ENCODE measurements around the gene DEUP1. TPM values are rescaled to one million over a fixed set of nuclear protein-coding genes. Genes with fewer than 3 reads are reported as not detected.
"Not testable (repeated sequence)": the region's sequence is repeated elsewhere in the genome, so short reads cannot be mapped to it uniquely, and the experiment has no call there.

DEUP1 gene
- 1 to 10 TPM in 2 of 4 donors, under 1 TPM in 2; 0.91 to 1.2 (median 1.1) TPM for polyA plus RNA-seq (ENCODE audit: insufficient read length in 4 of 4)

GRCh38 chr11:93330446-93330984 is at the start of gene DEUP1:
TSS of gene DEUP1 (plus strand) at chr11:93330742. CDS start at chr11:93332260, 1,518 bp downstream.
- peak; percentile 13 to 63 (median 34) for DNase-seq (ENCODE audit: low read depth in 4 of 4, low spot score in 2 of 4)

- no peak for DNase-seq (ENCODE audit: low read depth in 4 of 4, low spot score in 2 of 4)
Observed at GRCh38 chr11:93285430-93285829, 45.1 kb upstream of the DEUP1 start.

- DNase-seq (ENCODE audit: low read depth in 4 of 4, low spot score in 2 of 4), result no peak
Observed at GRCh38 chr11:93287434-93287833, 43.1 kb upstream of the DEUP1 start.

- no peak for DNase-seq (ENCODE audit: low read depth in 4 of 4, low spot score in 2 of 4)
Observed at GRCh38 chr11:93288079-93288478, 42.5 kb upstream of the DEUP1 start.

- no peak for DNase-seq (ENCODE audit: low read depth in 4 of 4, low spot score in 2 of 4)
Observed at GRCh38 chr11:93288767-93289166, 41.8 kb upstream of the DEUP1 start.

- DNase-seq (ENCODE audit: low read depth in 4 of 4, low spot score in 2 of 4), result no peak
Observed at GRCh38 chr11:93289782-93290463, 40.6 kb upstream of the DEUP1 start.

GRCh38 chr11:93291110-93291509 is 39.4 kb upstream of the DEUP1 start:
- no peak for DNase-seq (ENCODE audit: low read depth in 4 of 4, low spot score in 2 of 4)

GRCh38 chr11:93291898-93292297 is 38.6 kb upstream of the DEUP1 start:
- DNase-seq (ENCODE audit: low read depth in 4 of 4, low spot score in 2 of 4), result no peak

- DNase-seq (ENCODE audit: low read depth in 4 of 4, low spot score in 2 of 4), result no peak
Observed at GRCh38 chr11:93295921-93296575, 34.5 kb upstream of the DEUP1 start.

- no peak for DNase-seq (ENCODE audit: low read depth in 4 of 4, low spot score in 2 of 4)
Observed at GRCh38 chr11:93303689-93304088, 26.9 kb upstream of the DEUP1 start.

- not testable (repeated sequence) for DNase-seq (ENCODE audit: low read depth in 4 of 4, low spot score in 2 of 4)
Observed at GRCh38 chr11:93314399-93314798, 16.1 kb upstream of the DEUP1 start.

- DNase-seq (ENCODE audit: low read depth in 4 of 4, low spot score in 2 of 4), result no peak
Observed at GRCh38 chr11:93319224-93319839, 11.2 kb upstream of the DEUP1 start.

- no peak for DNase-seq (ENCODE audit: low read depth in 4 of 4, low spot score in 2 of 4)
Observed at GRCh38 chr11:93320230-93320629, 10.3 kb upstream of the DEUP1 start.

- DNase-seq (ENCODE audit: low read depth in 4 of 4, low spot score in 2 of 4), result no peak
Observed at GRCh38 chr11:93322207-93322606, 8.3 kb upstream of the DEUP1 start.

GRCh38 chr11:93323747-93324146 is 6.8 kb upstream of the DEUP1 start:
- no peak for DNase-seq (ENCODE audit: low read depth in 4 of 4, low spot score in 2 of 4)

GRCh38 chr11:93324500-93324899 is 6.0 kb upstream of the DEUP1 start:
- DNase-seq (ENCODE audit: low read depth in 4 of 4, low spot score in 2 of 4), result peak in 1 of 4 donors; percentile 11

GRCh38 chr11:93326681-93327080 is 3.9 kb upstream of the DEUP1 start:
- DNase-seq (ENCODE audit: low read depth in 4 of 4, low spot score in 2 of 4), result no peak

- DNase-seq (ENCODE audit: low read depth in 4 of 4, low spot score in 2 of 4), result peak; percentile 7 to 43 (median 20)
Observed at GRCh38 chr11:93329936-93330445, 551 bp upstream of the DEUP1 start.

GRCh38 chr11:93340223-93340622 is 9.7 kb downstream of the DEUP1 start:
- DNase-seq (ENCODE audit: low read depth in 4 of 4, low spot score in 2 of 4), result no peak

GRCh38 chr11:93344855-93345333 is 14.4 kb downstream of the DEUP1 start:
- no peak for DNase-seq (ENCODE audit: low read depth in 4 of 4, low spot score in 2 of 4)

- DNase-seq (ENCODE audit: low read depth in 4 of 4, low spot score in 2 of 4), result no peak
Observed at GRCh38 chr11:93348930-93349329, 18.4 kb downstream of the DEUP1 start.

Data from left renal cortex interstitium (tissue), 4 donors.